HG02798 (cell line): ENCODE measurements around the gene DOCK11.
"Not testable (repeated sequence)": the region's sequence is repeated elsewhere in the genome, so short reads cannot be mapped to it uniquely, and the experiment has no call there.

ENCODE experiments used
- ATAC-seq: cut with Tn5 transposase; IDR thresholded peaks from one replicate; pipeline ENCODE4 v1.9.1; 2021; ENCODE audit warnings: mild to moderate bottlenecking; ENCODE audit not compliant: unreplicated experiment, poor library complexity

The DOCK11 gene

GRCh38 chrX:118726887-118727685, 231.5 kb downstream of the DOCK11 start, which contains the start of gene IL13RA1:
Gene IL13RA1 (plus strand): TSS chrX:118727606. CDS start chrX:118727639, 33 bp downstream.
- peak; percentile 66 for ATAC-seq

DNA sequence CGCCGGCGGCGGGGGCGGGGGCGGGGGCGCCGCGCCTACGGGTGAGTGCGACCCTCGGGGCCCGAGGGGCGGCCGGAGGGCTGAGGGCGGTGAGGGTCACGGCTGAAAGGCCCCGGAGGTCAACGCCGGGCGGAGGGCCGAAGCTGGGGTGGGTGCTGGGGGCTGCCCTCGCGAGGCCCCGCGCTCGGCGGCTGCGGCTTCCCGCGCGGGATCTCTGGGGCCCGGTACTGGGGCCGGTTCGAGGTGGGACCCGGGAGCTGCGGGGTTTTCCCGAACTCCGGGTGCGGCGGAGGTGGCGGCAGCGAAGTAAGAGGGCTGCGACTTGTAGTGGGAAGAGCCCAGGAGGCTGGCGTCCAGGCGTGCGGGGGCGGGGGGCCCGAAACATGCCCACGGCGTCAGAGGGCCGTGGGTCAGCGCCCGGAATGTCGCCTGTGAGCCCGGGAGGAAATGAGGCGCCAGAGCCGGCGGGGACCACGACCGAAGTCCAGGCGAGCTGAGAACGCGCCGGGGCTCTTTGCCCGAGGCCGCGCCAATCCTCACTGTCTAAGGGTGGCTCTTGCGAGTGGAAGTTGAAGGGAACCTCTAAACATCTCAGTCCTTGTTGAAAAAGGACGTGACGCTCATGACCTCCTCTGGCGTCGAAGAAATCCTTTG, 232.2 kb downstream of the DOCK11 start:
- peak; percentile 15 for ATAC-seq

DNA sequence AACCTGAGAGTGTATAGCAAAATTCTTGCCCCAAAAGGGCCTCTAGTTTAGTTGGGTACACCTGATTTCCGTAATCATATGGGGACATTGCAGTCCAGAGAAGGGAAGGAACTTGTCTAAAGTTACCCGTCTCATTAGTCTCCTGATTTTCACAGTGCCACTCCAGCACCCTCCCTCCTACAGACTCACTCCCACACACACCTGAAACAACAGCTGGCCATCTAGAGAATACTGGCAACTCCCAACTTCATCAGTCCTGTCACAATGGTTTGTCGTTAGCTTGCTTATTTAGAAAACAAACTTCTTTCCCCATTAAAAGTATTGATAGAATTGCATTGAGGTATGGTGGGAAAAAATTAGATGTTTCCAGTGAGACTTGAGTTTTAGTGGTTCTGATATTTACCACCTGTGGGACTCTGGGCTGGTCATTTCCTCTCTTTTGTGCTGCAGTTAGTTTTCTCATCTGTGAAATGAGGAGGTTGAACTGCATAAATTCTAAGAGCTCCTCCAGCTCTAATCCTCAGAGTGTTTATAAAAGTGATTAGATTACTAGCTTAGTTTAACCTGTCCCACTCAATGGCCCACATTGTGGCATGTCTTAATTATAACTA, 233.5 kb downstream of the DOCK11 start:
- no peak for ATAC-seq

DNA sequence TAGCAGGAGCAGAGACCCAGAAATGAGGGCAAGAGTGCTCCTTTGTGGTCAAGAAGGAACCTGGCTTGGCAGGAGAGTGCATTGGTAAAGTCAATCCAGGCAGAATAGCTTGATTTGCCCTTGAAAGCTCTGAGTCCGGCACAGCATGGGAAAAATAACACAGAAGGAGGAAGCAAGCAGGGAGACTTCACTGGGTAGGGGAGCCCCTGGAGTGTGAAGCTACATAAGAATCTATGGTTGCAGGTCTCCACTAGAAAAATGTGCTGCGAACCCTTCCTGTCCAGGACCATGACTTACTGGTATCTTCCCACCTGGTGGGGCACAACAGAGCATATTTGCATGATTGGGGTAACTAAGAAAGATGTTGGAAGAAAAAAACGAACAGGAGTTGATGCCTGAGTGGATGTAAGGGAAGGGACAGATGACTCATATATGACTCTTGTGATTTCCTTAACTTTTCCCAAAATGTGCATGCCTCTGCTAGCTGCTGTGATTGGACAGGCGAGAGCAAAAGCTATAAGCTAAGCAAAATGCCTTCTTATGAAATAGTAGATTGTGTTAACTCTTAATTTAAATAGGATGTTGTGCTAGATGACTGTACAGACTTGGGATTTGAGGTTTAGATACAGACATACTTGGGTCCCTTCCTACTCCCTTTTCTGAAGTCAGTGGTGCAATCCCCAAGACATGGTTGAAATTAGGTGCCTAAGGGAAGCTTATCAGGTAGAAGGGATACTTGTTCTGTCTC, 235.1 kb downstream of the DOCK11 start:
- ATAC-seq, result no peak

- ATAC-seq, result not testable (repeated sequence)
These were observed 236.9 kb downstream of the DOCK11 start for GRCh38 chrX:118732551-118732950.

DNA sequence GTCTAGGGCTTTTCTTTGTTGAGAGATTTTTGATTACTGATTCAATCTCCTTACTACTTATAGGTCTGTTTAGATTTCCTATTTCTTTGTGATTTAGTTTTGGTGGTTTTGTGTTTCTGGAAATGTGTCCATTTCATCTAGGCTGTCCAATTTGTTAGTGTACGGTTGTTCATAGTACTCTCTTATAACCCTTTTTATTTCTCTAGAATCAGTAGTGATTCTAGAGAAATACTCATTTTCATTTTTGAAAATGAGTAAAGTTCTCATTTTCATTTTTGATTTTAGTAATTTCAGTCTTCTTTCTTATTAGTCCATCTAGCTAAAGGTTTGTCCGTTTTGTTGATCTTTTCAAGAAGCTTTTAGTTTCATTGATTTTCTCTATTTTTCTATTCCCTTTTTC, 239.3 kb downstream of the DOCK11 start:
- peak; percentile 48 for ATAC-seq
